ENCODE data around the gene CYB561A3. TPM values are rescaled to one million over a fixed set of nuclear protein-coding genes. Genes with fewer than 3 reads are reported as not detected.

Gene CYB561A3
- total and polyA plus RNA-seq, 2 of the 13 experiments (the other 11 are each of a cell fraction or from before 2014, with no cell fraction given): 11.4 to 14.9 TPM

GRCh38 chr11:61333550-61334433 is 27.9 kb downstream of the CYB561A3 start (continued):
- TF ChIP-seq SOX6 (IDR thresholded peaks at IDR 0.05): no peak
- no peak for TF ChIP-seq SOX6 (CRISPR knock-in tag; IDR thresholded peaks at IDR 0.05)
- TF ChIP-seq MED1 (CRISPR knock-in tag; IDR thresholded peaks at IDR 0.05): peak; percentile 4; the same call in 1 of the 2 replicates
- TF ChIP-seq ZC3H4 (CRISPR knock-in tag; IDR thresholded peaks at IDR 0.05; ENCODE audit: borderline replicate concordance): 0 out of 2 replicates have a peak, but pooled peaks have one; percentile 20
- TF ChIP-seq IKZF1 (IDR thresholded peaks at IDR 0.05): no peak
- no peak for TF ChIP-seq HNRNPLL (IDR thresholded peaks at IDR 0.05; ENCODE audit: low read depth, low read length, poor library complexity, severe bottlenecking)
- no peak for TF ChIP-seq MAF1 (CRISPR knock-in tag; IDR thresholded peaks at IDR 0.05; ENCODE audit: borderline replicate concordance)
- no peak for TF ChIP-seq MEIS2 (CRISPR knock-in tag; IDR thresholded peaks at IDR 0.05)
- peak; percentile 28; the same call in 1 of the 2 replicates for TF ChIP-seq ZMYM2 (CRISPR knock-in tag; IDR thresholded peaks at IDR 0.05)
- peak; percentile 55; the same call in 1 of the 2 replicates for TF ChIP-seq AHDC1 (CRISPR knock-in tag; IDR thresholded peaks at IDR 0.05; ENCODE audit: borderline replicate concordance)
- TF ChIP-seq ZNF354B (CRISPR knock-in tag; IDR thresholded peaks at IDR 0.05): 0 out of 2 replicates have a peak, but pooled peaks have one; percentile 25
- TF ChIP-seq ZNF589 (CRISPR knock-in tag; conservative IDR thresholded peaks at IDR 0.05): 0 out of 2 replicates have a peak, but pooled peaks have one; percentile 56
- no peak; the same call in 1 of the 2 replicates for TF ChIP-seq CCDC6 (CRISPR knock-in tag; IDR thresholded peaks at IDR 0.05)
- TF ChIP-seq ZNF317 (CRISPR knock-in tag; IDR thresholded peaks at IDR 0.05): no peak
- no peak for TF ChIP-seq FOSL2 (CRISPR knock-in tag; IDR thresholded peaks at IDR 0.05)
- TF ChIP-seq NFE2L2 (IDR thresholded peaks at IDR 0.05; ENCODE audit: low read length): no peak
- no peak for TF ChIP-seq ERF (CRISPR knock-in tag; IDR thresholded peaks at IDR 0.05)
- TF ChIP-seq ADNP (CRISPR knock-in tag; IDR thresholded peaks at IDR 0.05): no peak
- 0 out of 2 replicates have a peak, but pooled peaks have one; percentile 5 for TF ChIP-seq ZNF788 (CRISPR knock-in tag; IDR thresholded peaks at IDR 0.05; ENCODE audit: borderline replicate concordance)
- TF ChIP-seq CSRNP2 (CRISPR knock-in tag; conservative IDR thresholded peaks at IDR 0.05; ENCODE audit: low read depth): no peak
- TF ChIP-seq CREB1 (IDR thresholded peaks at IDR 0.05): no peak
- no peak for TF ChIP-seq CREB1 (CRISPR knock-in tag; IDR thresholded peaks at IDR 0.05)
- TF ChIP-seq, protein P1, sequence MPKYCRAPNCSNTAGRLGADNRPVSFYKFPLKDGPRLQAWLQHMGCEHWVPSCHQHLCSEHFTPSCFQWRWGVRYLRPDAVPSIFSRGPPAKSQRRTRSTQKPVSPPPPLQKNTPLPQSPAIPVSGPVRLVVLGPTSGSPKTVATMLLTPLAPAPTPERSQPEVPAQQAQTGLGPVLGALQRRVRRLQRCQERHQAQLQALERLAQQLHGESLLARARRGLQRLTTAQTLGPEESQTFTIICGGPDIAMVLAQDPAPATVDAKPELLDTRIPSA (CRISPR knock-in tag; IDR thresholded peaks at IDR 0.05; ENCODE audit: borderline replicate concordance): no peak
- 0 out of 2 replicates have a peak, but pooled peaks have one; percentile 76 for TF ChIP-seq ZNF558 (CRISPR knock-in tag; IDR thresholded peaks at IDR 0.05; ENCODE audit: borderline replicate concordance)

Measured in HepG2 (cell line).